HCEC 1CT (cell line): ENCODE measurements around the gene CEP85.

Experiments
- DNase-seq: peaks from one replicate; pipeline ENCODE4 v3.0.0-alpha.2; 2017

CEP85 gene

DNA sequence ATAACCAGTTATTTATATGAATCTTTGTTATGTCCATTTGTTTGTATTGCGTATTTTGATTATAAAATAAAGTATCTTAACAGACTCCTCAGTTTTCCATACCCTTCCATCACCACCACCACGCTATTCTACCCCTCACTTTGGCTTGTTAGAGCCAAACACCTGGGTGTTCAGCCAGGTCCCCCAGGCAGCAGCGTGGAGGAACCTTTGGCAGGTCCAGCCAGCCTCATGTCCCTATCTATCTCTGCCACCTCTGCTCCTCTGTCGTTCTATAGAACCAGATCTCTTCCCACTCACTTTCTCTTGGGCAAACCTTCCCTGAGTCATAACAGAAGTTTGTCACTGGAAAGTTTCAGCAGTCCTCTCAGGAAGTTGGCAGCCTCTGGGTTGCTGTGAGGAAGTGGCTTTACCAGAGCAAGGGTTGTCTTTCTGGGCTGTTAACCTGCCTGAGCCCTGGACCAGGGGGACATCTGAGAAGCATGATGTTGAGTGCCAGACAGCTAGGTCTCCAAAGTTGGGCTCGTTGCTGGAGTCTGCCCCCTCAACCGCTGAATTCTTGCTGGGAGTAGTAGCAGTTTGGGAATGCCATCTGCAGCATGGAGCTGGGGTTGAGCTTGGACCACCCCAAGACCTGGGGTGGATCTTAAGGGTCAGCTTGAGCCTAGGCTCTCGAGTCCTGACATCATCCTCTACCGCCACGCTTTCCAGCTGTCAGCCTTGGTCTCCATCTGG is 44.9 kb downstream of the CEP85 start:
- peak; percentile 48 for DNase-seq

DNA sequence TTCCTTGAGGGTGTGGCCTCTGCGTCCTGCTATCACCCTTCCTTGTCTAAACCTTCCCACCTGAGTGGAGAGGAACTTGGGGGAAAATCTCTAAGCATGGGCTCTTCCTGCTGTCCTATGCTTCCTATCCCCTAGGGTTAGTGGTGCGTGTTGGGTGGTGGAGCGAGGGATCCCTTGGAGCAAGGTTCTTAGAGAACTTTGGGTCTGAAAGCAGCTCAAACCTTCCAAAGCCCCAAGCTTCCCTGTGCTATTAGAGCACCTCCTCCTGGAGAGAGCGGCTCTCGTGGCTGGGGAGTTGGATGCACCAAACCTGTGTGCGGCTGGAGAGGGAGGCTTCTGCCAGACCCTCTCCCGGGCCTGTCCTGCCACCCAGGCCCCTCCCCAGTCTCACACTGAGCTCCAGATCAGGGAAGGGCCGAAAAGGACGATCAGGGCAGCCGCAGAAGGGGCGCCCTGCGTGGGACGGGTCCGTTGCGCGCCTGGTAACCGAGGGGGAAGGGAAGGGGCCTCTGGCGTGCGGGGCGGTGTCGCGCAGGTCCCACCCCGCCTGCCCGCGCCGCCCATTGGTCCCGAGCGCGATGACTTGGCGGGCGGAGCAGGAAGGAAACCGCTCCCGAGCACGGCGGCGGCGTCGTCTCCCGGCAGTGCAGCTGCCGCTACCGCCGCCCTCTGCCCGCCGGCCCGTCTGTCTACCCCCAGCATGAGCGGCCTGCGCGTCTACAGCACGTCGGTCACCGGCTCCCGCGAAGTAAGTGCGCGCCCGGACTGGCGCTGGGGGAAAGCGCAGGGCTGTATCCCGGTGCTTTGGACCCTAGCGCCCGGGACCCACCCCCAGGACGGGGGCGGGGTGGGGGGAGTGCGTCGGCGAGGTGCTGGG is 45.7 kb downstream of the CEP85 start, which contains the start of gene SH3BGRL3:
Gene SH3BGRL3, plus strand, starts transcription at position 631 of the 877 bp plus-strand sequence. Its CDS starts 70 bp downstream, at position 701.
- peak; percentile 86 for DNase-seq

DNA sequence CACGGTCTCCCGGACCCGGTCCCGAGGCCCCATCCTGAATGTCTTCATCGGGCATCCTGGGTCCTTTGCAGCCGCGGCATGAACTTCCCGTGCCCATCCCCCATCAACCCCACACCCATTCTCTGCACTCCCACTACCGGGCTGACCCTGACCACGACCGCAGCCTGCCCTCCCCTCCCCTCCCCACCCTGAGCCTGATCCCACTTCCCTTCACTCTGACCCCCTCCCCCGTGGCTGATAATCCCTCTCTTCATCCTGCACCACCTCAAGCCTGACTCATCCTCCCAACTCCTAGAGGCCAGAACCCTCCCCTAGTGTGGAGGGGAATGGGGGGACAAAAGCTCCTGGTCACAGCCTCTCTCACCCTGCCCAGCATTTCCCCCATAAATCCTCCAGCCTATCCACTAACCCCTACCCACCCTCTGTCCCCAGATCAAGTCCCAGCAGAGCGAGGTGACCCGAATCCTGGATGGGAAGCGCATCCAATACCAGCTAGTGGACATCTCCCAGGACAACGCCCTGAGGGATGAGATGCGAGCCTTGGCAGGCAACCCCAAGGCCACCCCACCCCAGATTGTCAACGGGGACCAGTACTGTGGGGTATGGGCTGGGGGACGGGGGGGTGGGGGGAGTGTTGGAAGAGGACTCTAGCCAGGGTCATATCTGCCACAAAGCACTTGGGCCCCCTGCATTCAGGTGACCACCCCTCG is 46.5 kb downstream of the CEP85 start:
- peak; percentile 46 for DNase-seq

DNA sequence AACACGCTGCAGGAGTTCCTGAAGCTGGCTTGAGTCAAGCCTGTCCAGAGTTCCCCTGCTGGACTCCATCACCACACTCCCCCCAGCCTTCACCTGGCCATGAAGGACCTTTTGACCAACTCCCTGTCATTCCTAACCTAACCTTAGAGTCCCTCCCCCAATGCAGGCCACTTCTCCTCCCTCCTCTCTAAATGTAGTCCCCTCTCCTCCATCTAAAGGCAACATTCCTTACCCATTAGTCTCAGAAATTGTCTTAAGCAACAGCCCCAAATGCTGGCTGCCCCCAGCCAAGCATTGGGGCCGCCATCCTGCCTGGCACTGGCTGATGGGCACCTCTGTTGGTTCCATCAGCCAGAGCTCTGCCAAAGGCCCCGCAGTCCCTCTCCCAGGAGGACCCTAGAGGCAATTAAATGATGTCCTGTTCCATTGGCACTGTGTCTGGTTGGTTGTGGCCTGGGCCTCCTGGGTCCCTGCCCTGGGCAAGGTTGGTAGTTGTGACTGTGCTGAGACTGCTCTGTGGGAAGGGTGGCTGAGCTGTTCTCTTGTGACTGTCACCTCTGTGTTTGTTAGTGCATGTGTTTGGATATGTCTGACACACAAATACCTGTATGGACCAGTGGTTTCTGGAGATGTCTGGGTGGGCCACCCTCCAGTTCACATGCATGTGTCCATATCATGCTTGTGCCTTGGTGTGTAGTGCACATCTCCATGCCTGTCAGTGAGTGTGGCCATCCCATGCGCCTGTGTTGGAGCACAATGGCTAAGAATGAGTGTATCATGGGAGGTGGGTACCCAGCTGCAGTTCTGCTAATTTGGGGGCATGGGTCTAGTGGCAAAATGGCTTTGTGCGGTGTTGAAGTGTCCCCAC is 47.3 kb downstream of the CEP85 start:
- DNase-seq, result no peak

DNA sequence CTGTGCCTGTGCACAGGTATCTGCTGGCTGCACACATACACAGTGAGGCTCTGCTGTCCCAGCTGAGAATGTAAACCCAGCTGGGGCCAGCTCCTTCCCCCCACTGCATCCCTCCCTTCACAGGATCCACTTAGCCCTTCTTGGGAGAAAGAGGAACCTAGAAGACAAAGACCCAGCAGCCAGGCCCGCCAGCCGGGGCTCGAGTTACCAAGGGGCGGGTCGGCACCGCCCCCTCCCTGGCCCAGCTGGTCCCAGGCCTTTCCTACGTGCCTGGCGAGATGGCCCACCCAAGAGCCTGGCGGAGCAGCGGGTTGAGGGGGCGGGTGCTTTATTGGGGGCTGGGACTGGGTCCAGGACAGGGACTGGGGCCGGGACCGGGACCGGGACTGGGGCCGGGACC is 48.0 kb downstream of the CEP85 start:
- no peak for DNase-seq

DNA sequence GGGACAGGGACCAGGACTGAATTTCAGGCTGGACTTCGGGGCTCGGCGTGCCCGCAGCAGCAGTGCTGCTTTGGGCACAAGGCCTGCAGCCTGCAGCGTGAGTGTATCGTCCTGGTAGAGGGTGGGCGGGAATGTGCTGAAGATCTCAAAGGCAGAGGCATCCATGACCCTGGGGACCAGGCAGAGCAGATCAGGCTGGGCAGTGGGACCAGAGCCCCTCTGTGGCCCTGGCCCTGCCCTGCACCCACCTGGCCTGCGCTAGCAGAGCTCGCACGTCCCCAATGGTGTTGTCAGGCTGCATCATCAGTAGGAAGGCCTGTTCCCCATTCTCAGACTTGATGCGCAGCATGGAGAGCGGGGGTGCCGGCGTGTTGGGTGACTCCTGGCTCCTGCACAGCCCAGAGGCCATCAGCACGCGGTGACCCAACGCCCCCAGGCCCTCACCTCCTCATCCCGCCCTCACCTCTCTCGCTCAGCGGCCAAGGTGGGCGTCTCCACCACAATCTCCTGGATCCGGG is 48.5 kb downstream of the CEP85 start:
- DNase-seq, result no peak

DNA sequence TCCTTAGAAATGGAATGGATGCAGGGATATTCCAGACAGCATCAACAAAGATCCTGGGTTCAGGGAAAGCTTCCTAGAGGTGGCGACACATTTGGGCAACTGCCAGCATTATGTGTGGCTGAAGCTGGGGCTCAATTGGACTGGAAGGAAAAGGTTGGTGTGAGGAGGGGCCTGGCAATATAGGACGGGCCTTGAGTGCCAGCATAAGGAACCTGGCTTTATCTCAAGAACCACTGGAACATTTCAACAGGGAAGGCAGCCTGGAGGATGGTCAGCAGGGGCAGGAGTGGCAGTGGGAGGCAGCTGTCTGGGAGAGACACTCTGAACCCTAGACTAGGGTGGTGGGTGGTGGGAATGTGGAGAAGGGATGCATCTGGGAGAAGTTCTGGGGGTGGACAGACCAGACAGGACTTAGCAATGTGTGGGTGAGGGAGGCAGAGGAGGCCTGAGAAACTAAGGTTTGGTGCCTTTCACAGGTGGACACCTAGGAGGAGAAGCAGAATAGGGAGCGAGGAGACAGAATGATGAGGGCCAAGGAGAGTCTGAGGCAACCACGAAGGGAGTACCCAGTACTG is 49.4 kb downstream of the CEP85 start:
- no peak for DNase-seq

DNA sequence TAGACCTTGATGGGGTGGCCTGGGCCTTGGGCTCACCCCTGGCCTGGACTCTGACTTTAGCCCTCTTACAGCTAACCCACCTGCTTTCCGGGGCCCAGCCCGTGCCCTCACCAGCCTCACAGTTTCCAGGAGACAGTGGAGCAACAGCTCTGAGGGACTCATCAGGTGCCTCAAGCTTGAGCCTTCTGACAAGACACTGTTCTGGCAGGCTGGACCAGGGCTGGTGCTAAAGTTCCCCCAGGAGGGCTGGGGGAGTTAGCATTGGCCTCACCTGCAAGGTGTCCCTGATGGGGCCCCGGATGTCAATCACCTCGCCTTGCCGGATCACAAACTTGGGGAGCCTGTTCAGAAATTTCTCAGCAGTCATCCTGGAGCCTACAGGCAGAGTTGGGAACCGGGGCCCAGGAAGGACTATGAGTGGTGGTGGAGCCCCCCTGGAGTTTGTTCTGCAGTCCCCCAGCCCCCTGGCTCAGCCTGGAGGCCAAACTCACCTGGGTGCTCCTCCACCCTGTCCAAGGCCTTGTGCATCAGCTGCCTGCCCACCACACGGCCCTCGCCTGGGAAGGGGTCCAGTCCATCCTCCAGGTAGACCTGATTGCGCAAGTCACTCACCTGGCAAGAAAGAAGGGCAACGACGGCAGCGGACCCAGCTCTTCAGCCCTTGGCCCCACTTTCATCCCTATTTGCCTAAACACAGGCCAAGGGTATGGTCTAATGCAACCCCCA is 50.0 kb downstream of the CEP85 start:
- DNase-seq, result no peak

DNA sequence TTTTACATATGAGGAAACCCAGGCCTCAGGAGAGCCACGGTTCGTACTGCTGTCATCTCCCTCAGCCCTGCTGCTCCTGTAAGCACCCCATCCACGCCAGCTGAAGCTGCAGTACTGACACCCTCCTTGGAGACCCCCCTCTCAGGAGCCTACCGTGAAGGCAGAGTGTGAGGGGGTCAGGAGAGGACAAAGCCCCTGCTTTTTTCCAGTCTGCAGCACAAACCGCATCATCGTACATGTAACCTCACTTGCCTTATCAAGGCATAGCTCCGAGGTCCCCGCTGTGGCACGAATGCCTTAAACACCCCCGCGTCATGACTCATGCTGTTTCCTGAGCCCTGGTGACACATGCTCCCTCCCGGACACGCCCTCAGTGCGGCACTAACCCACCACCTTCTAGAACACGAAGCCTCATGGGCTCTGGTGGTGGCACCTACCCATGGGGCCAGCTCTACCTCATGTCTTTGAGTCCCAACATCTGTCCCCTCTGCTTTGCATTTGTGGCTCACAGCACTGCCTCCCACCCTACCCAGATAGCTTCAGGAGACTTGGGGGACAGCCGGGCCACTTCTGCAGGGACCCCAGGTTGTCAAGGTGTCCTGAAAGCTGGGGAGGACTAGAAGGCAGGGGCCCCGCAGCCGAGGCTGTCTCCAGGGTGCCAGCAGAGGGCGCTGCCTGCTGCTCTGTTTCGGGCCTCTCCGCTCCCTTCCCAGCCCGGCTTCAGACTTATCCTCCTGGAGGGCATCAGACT is 50.8 kb downstream of the CEP85 start:
- peak; percentile 82 for DNase-seq

DNA sequence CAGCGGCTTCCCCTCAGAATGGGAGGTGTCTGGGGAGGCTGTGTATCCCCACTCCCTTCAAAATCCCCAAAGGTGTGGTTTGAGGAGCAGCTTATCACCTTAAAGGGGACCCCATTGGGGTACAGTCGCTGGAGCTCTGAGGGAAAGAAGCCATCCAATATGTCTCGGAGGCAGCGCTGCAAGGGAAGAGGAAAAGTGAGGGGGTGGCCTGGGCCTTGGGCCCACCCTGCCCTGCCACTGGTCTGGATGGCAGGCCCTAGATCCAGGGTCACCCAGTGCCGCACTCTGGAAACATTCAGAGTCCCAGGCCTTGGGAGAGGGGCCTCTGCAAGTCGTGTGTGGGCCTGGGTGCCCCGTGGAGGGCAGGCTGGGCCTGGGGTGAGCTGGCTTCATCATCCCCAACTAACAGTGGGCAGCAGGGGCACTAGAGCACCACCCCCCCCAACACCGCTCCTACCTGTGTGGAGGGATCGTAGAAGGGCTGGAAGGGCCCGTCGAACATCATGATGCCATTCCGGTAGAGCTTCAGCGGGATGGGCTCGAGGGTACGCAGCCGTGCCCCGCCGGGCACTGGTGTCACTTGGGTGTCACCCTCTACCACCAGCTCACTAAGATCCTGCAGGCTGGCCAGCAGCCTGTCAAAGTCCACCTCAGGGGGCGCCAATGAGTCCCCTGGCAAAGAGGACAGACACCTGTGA is 51.5 kb downstream of the CEP85 start:
- DNase-seq, result no peak

DNA sequence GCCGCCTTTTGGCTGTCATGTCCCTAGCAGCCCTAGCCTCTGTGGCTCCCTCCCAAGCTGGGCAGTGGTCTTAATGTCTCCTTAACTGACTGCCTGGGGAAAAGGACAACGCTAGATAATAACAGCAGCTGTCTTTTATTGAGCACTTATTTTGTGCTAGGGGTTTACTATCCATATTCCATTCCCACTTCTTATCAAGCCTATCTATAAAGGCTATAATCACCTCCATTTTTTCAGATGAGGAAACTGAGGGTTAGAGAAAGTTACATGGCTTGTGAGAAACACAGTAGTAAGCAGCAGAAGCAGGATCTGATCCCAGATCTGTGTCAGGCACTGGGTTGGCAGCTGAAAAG is 52.0 kb downstream of the CEP85 start:
- DNase-seq, result no peak

DNA sequence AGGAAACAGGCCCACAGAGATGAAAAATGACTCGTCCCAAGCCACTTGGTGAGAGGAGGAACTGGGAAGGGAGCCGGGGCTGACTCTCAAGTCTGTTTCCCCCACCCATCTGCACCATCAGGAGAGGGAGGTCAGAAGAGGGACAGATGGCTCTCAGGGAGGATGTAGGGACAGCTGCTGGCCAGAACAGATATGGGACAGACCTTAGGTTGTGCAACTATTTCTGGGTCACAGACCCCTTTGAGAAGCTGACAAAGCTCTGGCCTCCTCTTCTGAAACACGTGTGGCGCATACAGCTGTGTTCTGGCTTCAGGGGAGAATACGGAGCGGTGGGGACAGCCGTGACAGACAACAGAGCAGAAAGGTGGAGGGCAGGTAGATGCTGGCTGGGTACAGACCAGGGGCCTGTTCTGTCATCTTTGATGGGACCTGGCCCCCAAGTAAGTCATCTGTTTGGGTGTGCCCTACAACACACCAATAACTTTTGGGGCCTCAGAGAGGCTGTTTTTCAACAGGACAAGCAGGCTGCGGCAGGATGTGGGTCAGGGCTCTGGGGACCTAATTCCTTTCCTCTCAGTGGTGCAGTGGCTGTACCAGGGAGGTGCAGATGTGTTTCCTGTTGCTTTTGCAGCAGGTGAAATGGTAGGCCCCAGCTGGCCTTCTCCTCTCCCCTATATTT is 53.2 kb downstream of the CEP85 start:
- no peak for DNase-seq

DNA sequence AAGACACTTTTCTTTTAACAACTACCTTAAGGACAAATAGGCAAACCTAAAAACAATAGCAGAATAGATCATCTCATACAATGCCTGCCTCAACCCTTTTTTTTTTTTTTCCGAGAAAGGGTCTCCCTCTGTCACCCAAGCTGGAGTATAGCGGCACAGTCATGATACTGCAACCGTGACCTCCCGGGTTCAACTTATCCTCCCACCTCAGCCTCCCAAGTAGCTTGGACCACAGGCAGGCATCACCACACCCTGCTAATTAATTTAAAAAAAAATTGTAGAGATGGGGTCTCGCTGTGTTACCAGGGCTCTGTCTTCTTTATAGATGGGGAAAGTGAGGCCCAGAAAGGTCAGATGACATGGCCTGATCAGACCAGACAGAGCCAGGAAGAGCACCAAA is 53.8 kb downstream of the CEP85 start:
- DNase-seq, result no peak

DNA sequence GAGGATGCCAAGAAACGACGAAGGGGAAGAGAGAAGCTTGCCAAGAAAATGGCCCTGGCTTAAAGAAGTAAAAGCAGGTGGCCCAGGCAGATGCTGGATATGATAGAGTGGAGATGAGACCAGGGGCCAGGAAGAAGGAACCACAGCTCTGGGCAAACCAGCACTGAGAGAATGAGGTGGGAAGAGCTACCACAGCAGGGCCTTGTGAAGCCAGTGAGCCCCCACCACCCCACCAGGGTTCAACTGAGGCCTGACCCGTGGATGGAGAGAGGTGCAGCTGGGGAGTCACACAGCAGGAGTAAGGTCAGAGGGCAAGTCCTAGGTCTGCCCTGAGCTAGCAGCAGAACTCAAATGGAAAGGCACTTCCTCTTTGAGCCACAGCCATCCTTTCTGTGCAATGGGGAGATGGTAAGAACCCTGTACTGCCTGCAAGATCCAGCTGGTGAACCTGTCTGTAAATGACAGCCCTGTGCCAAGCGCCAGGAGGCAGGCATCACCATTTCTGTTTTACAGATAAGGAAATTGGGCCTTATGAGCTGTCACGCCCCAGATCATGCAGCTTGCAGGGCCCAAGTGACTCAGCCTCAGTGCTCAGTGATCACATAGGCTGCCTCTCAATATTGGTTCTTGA is 54.4 kb downstream of the CEP85 start:
- no peak for DNase-seq

DNA sequence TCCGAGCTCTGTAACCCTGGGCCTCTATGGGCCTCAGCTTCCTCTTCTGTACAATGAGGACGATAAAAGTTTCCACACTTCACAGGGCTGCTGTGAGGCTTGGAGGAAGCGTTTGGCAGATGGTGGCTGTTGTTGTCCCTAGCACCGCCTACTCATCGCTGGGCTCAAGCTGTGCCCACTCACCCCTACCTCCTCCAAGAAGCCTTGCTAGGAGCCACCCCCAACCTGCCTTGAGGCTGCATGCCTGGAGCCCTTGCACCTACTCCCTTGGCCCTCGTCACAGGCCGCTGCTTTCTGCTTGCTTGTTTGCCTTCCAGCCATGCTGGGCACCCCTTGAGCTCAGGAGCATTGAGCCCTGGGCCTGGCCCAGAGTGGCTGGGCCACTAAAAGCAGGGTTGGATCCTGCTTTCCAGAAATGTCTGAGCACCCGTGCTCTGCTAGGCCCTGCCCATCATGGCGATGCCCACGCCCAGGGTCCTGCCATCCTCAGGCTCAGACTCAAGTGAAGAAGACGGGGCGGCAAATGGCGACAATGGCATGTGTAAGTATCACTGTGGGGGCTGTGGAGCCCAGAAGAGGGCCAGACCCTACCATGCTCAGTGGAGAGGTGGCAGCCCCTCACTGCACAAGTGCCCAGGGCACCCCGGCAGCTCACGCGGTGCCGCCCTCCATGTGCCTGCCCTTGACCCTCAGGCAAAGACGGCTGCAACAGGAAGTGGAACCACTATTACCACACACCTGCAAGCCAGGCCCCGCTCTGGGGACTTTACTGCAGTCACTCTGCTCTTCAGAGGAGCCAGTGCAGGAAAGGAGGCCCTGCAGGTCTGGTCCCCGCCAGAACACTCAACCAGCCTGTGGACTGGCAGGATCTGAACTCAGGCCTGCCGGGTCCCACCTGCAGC is 55.4 kb downstream of the CEP85 start:
- DNase-seq, result no peak

DNA sequence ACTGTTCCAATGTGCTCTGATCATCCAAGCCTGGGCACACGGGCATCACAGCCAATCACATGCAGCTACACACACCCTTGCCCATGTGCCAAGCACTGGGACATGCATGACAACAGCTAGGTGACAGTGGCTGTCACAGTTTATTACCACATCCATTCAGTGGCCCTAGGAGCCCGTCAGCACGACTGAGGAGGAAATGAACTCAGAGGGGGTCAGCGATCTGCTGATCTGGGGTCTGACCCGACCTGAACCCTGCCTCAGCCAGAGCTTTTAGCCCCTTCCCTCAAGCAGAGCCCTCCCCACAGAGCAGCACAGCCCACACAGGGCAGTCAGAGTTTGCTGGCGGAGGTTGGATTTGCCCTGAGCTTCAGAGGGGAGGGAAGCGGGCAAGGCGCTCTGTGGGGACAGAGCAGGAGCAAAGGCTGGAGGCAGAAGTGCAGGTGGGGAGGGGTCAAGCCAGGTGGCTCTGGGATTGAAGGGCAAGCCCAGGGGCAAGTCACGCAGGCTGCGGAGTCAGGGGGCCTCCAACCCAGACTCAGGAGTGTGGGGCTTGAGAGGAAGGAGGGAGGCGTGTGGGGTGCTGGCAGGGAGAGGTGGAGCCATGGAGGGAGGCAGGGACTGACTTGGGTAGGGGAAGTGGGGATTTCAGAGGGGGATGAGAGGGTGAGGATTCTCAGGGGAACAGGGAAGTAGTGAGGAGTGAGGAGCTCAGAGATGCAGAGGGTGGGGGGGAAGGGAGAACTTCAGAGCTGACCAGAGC is 56.3 kb downstream of the CEP85 start:
- DNase-seq, result no peak

DNA sequence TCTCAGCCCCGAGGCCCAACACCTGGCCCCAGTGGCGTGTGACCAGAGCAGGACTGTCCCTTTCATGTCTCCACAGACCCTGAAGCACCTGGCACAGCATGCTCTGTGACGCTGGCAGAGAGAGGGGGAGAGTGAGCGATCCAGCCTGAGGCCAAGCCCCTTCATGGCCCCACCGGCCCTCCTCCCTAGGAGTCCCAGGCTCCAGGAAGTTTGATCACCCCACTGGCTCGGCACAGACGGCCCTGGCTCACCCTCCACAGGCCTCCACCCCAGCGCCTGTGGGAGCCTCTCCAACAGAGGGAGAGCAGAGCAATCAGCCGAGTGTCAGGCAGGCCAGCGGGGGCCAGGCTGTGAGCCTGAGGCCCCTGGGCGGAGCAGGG is 56.9 kb downstream of the CEP85 start:
- no peak for DNase-seq
